ENCODE data around the gene TMF1. TPM values are rescaled to one million over a fixed set of nuclear protein-coding genes. Genes with fewer than 3 reads are reported as not detected.
A peak's percentile ranks its signal among the peaks of the same experiment; 100 is the strongest.

Gene TMF1
- total RNA-seq, 1 donor from 2014 or later: 24.4 TPM

GRCh38 chr3:69004138-69004537, 48.0 kb downstream of the TMF1 start:
- no peaks in the 10 kb centered on the region for H3K27me3 Mint-ChIP-seq (ENCODE audit: insufficient read depth, low read depth)
- H3K9ac ChIP-seq: no peak overlapping the region
- no peak overlapping the region for H3K27ac Mint-ChIP-seq
- H3K4me2 ChIP-seq: no peak overlapping the region
- H3K4me3 Mint-ChIP-seq: no peak overlapping the region
- peaks cover 6% of the 10 kb centered on the region for H3K4me1 ChIP-seq
- H3K36me3 Mint-ChIP-seq: no peaks in the 10 kb centered on the region
- no peaks in the 10 kb centered on the region for H3K36me3 ChIP-seq
- no peak overlapping the region for H3K4me3 ChIP-seq
- no peaks in the 10 kb centered on the region for H3K9me3 ChIP-seq (ENCODE audit: low read depth)
- H3K27me3 ChIP-seq: no peaks in the 10 kb centered on the region
- no peak overlapping the region for H2AFZ ChIP-seq (replicated peaks)
- H3K9me3 Mint-ChIP-seq: no peaks in the 10 kb centered on the region
- TF ChIP-seq EZH2 (IDR thresholded peaks at IDR 0.05) (no peak), EZH2phosphoT487 (IDR thresholded peaks at IDR 0.05) (no peak)
- TF ChIP-seq, protein P1, sequence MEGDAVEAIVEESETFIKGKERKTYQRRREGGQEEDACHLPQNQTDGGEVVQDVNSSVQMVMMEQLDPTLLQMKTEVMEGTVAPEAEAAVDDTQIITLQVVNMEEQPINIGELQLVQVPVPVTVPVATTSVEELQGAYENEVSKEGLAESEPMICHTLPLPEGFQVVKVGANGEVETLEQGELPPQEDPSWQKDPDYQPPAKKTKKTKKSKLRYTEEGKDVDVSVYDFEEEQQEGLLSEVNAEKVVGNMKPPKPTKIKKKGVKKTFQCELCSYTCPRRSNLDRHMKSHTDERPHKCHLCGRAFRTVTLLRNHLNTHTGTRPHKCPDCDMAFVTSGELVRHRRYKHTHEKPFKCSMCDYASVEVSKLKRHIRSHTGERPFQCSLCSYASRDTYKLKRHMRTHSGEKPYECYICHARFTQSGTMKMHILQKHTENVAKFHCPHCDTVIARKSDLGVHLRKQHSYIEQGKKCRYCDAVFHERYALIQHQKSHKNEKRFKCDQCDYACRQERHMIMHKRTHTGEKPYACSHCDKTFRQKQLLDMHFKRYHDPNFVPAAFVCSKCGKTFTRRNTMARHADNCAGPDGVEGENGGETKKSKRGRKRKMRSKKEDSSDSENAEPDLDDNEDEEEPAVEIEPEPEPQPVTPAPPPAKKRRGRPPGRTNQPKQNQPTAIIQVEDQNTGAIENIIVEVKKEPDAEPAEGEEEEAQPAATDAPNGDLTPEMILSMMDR (IDR thresholded peaks at IDR 0.05): no peak
- no peaks in the 10 kb centered on the region for H4K20me1 ChIP-seq (ENCODE audit: low read depth)
- peaks cover 6% of the 10 kb centered on the region for H3F3A ChIP-seq (ENCODE audit: low read depth)
- peaks cover 9% of the 10 kb centered on the region for H3K4me1 Mint-ChIP-seq
- H3K27ac ChIP-seq: no peak overlapping the region
- no peaks in the 10 kb centered on the region for H3K79me2 ChIP-seq (ENCODE audit: low read depth)
- no peak for DNase-seq (ENCODE audit: low spot score)

DNA sequence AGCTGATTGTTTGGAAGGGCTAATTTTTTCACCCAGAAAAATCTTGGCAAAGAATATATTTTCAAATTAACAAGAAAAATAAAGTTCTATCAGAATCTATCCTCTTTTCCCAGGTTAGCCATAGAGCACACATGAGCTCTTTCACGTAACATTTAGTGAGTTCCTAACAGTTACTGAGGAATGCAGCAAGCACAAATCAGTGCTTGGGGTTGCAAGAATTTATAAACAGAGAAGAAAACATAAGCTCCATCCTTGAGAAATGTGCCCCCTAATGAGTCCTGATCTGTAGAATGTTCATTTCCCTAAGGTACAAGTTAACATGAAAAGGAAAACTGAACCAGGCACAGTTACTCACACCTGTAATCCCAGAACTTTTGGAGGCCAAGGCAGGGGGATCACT, 52.5 kb downstream of the TMF1 start:
- Mint-ChIP-seq H3K27ac (no peak overlapping the region), H3K4me3 (no peak overlapping the region), H3K9me3 (no peaks in the 10 kb centered on the region), H3K36me3 (peaks cover 5% of the 10 kb centered on the region), H3K27me3 (ENCODE audit: insufficient read depth, low read depth) (peaks cover 2% of the 10 kb centered on the region), H3K4me1 (no peaks in the 10 kb centered on the region)
- no peak overlapping the region for H2AFZ ChIP-seq (replicated peaks)
- no peaks in the 10 kb centered on the region for H3K4me1 ChIP-seq
- no peaks in the 10 kb centered on the region for H3K36me3 ChIP-seq
- H4K20me1 ChIP-seq (ENCODE audit: low read depth): no peaks in the 10 kb centered on the region
- no peak overlapping the region for H3K4me3 ChIP-seq
- no peaks in the 10 kb centered on the region for H3K27me3 ChIP-seq
- H3K79me2 ChIP-seq (ENCODE audit: low read depth): no peaks in the 10 kb centered on the region
- H3F3A ChIP-seq (ENCODE audit: low read depth): no peaks in the 10 kb centered on the region
- no peak for DNase-seq (ENCODE audit: low spot score)
- no peaks in the 10 kb centered on the region for H3K9me3 ChIP-seq (ENCODE audit: low read depth)
- H3K9ac ChIP-seq: no peak overlapping the region
- H3K4me2 ChIP-seq: no peak overlapping the region
- no peak for TF ChIP-seq EZH2phosphoT487 (IDR thresholded peaks at IDR 0.05)
- TF ChIP-seq EZH2 (IDR thresholded peaks at IDR 0.05): no peak
- TF ChIP-seq, protein P1 (IDR thresholded peaks at IDR 0.05): no peak
- H3K27ac ChIP-seq: no peak overlapping the region

DNA sequence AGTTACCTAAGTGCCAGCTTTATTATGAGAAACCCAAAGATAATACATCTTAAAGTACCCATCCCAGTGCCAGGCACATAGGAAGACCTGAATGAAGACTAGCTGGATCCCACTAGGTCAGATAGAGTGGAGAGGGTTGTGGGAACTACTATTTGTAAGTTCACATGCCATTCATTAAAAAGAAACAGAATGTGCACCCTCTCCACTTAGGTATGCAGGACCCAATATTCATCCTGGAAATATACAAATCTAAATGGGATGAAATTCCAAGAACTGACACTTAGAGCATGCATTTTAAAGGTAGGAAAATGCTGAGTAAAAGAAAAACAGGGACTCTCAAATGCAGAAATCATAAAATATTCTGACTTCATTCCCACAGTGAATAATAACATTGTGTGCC, 53.0 kb downstream of the TMF1 start:
- no peak for DNase-seq (ENCODE audit: low spot score)
- Mint-ChIP-seq H3K4me3 (no peak overlapping the region), H3K9me3 (no peaks in the 10 kb centered on the region), H3K27ac (no peak overlapping the region), H3K36me3 (peaks cover 5% of the 10 kb centered on the region), H3K27me3 (ENCODE audit: insufficient read depth, low read depth) (peaks cover 2% of the 10 kb centered on the region), H3K4me1 (no peaks in the 10 kb centered on the region)
- H3K79me2 ChIP-seq (ENCODE audit: low read depth): no peaks in the 10 kb centered on the region
- no peaks in the 10 kb centered on the region for H3K9me3 ChIP-seq (ENCODE audit: low read depth)
- H4K20me1 ChIP-seq (ENCODE audit: low read depth): no peaks in the 10 kb centered on the region
- H3F3A ChIP-seq (ENCODE audit: low read depth): no peaks in the 10 kb centered on the region
- H3K9ac ChIP-seq: no peak overlapping the region
- TF ChIP-seq, protein P1 (IDR thresholded peaks at IDR 0.05): no peak
- H3K27me3 ChIP-seq: no peaks in the 10 kb centered on the region
- no peak overlapping the region for H3K4me3 ChIP-seq
- no peaks in the 10 kb centered on the region for H3K36me3 ChIP-seq
- no peaks in the 10 kb centered on the region for H3K4me1 ChIP-seq
- no peak overlapping the region for H3K4me2 ChIP-seq
- H2AFZ ChIP-seq (replicated peaks): no peak overlapping the region
- no peak overlapping the region for H3K27ac ChIP-seq

DNA sequence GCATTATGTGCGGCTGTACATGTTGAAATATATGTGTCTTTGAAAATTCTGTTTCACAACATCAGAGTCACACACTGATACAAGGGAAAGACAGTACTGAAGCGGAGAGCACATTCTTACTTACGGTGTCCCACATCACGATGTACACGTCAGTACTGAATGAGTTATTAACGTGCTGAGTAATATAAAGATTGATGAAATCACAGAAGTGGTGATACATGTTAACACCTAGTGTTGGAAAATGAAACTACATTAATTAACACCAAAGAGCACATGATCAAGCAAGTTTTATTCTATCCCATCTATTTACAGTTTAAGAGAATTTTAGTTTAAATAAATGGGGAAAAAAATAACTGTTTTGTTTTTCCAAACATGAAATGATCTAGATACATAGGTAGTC, 54.2 kb downstream of the TMF1 start:
- Mint-ChIP-seq H3K9me3 (peaks cover 4% of the 10 kb centered on the region), H3K27ac (no peak overlapping the region), H3K36me3 (peaks cover 12% of the 10 kb centered on the region), H3K27me3 (ENCODE audit: insufficient read depth, low read depth) (peaks cover 2% of the 10 kb centered on the region), H3K4me3 (no peak overlapping the region), H3K4me1 (no peaks in the 10 kb centered on the region)
- no peaks in the 10 kb centered on the region for H4K20me1 ChIP-seq (ENCODE audit: low read depth)
- no peaks in the 10 kb centered on the region for H3K36me3 ChIP-seq
- no peak overlapping the region for H3K27ac ChIP-seq
- no peak overlapping the region for H3K9ac ChIP-seq
- no peaks in the 10 kb centered on the region for H3K27me3 ChIP-seq
- no peaks in the 10 kb centered on the region for H3F3A ChIP-seq (ENCODE audit: low read depth)
- no peaks in the 10 kb centered on the region for H3K4me1 ChIP-seq
- no peak overlapping the region for H2AFZ ChIP-seq (replicated peaks)
- H3K9me3 ChIP-seq (ENCODE audit: low read depth): no peaks in the 10 kb centered on the region
- H3K4me3 ChIP-seq: no peak overlapping the region
- no peaks in the 10 kb centered on the region for H3K79me2 ChIP-seq (ENCODE audit: low read depth)
- H3K4me2 ChIP-seq: no peak overlapping the region
- DNase-seq (ENCODE audit: low spot score): no peak
- no peak for TF ChIP-seq EZH2phosphoT487 (IDR thresholded peaks at IDR 0.05)
- TF ChIP-seq, protein P1 (IDR thresholded peaks at IDR 0.05): peak; percentile 3
